Rectal smooth muscle tissue (tissue), 1 donor: ENCODE results near the gene MATK.

Experiments used
- H3K27ac ChIP-seq: one replicate; pipeline ENCODE4 v1.7.0; 2013; ENCODE audit warnings: low read depth, low read length, inconsistent platforms
- H3K27me3 ChIP-seq: one replicate; pipeline ENCODE4 v1.7.0; 2013; ENCODE audit warnings: low read length; ENCODE audit not compliant: control insufficient read depth, insufficient read depth
- H3K36me3 ChIP-seq: one replicate; pipeline ENCODE4 v1.7.0; 2013; ENCODE audit warnings: low read length; ENCODE audit not compliant: control insufficient read depth, insufficient read depth
- H3K4me1 ChIP-seq: one replicate; pipeline ENCODE4 v1.7.0; 2013; ENCODE audit warnings: low read length; ENCODE audit not compliant: control insufficient read depth, insufficient read depth
- H3K4me3 ChIP-seq: one replicate; pipeline ENCODE4 v1.7.0; 2013; ENCODE audit warnings: low read length
- H3K9ac ChIP-seq: one replicate; pipeline ENCODE4 v1.7.0; 2013; ENCODE audit warnings: low read length

MATK gene

GRCh38 chr19:3740431-3740830 is 45.8 kb downstream of the MATK start:
- H3K36me3 ChIP-seq = no peaks in the 10 kb centered on the region
- no peak overlapping the region for H3K4me3 ChIP-seq
- H3K9ac ChIP-seq = no peak overlapping the region
- H3K4me1 ChIP-seq = no peaks in the 10 kb centered on the region
- H3K27me3 ChIP-seq = no peaks in the 10 kb centered on the region
- H3K27ac ChIP-seq = no peak overlapping the region

- no peak overlapping the region for H3K4me3 ChIP-seq
- no peaks in the 10 kb centered on the region for H3K27me3 ChIP-seq
- no peaks in the 10 kb centered on the region for H3K36me3 ChIP-seq
- no peak overlapping the region for H3K27ac ChIP-seq
- H3K4me1 ChIP-seq = no peaks in the 10 kb centered on the region
- H3K9ac ChIP-seq = no peak overlapping the region
Observed at GRCh38 chr19:3738477-3739220, 47.5 kb downstream of the MATK start.

GRCh38 chr19:3737487-3738205 is 48.5 kb downstream of the MATK start:
- no peaks in the 10 kb centered on the region for H3K36me3 ChIP-seq
- H3K4me1 ChIP-seq = no peaks in the 10 kb centered on the region
- no peak overlapping the region for H3K4me3 ChIP-seq
- H3K9ac ChIP-seq = no peak overlapping the region
- no peak overlapping the region for H3K27ac ChIP-seq
- no peaks in the 10 kb centered on the region for H3K27me3 ChIP-seq

DNA sequence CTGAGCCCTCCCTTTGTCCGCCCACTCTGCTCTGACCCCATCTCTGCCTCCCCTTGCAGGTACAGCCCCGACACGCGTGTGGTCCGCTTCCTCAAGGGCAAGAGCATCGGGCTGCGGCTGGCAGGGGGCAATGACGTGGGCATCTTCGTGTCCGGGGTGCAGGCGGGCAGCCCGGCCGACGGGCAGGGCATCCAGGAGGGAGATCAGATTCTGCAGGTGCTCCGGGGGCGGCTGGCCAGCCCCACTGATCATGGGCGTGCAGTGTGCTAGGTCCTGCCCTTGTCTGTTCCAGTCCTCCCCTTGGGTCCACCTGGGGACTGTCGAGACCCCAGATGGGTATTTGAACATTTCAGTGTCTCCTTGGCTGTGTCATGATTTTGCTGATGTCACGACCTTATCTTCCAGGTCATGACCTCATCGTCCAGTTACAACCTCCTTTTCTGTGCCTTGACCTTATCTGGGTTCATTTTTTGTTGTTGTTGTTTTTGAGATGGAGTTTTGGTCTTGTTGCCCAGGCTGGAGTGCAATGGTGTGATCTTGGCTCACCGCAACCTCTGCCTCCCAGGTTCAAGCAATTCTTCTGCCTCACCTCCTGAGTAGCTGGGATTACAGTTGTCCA is 50.0 kb downstream of the MATK start:
- Histone ChIP-seq H3K27me3 (no peaks in the 10 kb centered on the region), H3K27ac (no peak overlapping the region), H3K4me3 (no peak overlapping the region), H3K9ac (no peak overlapping the region), H3K36me3 (no peaks in the 10 kb centered on the region), H3K4me1 (no peaks in the 10 kb centered on the region)

DNA sequence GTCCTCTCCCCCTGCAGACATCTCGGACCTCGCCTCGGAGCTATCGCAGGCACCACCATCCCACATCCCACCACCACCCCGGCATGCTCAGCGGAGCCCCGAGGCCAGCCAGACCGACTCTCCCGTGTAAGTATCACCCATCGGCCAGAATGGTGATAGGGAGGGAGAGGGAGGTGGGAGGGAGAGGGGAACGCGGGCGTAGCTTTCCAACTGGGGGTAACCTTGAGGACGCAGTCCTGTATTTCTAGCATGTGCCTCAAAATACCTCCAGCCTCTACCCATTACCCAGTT is 51.9 kb downstream of the MATK start:
- Histone ChIP-seq H3K4me3 (no peak overlapping the region), H3K4me1 (no peaks in the 10 kb centered on the region)

DNA sequence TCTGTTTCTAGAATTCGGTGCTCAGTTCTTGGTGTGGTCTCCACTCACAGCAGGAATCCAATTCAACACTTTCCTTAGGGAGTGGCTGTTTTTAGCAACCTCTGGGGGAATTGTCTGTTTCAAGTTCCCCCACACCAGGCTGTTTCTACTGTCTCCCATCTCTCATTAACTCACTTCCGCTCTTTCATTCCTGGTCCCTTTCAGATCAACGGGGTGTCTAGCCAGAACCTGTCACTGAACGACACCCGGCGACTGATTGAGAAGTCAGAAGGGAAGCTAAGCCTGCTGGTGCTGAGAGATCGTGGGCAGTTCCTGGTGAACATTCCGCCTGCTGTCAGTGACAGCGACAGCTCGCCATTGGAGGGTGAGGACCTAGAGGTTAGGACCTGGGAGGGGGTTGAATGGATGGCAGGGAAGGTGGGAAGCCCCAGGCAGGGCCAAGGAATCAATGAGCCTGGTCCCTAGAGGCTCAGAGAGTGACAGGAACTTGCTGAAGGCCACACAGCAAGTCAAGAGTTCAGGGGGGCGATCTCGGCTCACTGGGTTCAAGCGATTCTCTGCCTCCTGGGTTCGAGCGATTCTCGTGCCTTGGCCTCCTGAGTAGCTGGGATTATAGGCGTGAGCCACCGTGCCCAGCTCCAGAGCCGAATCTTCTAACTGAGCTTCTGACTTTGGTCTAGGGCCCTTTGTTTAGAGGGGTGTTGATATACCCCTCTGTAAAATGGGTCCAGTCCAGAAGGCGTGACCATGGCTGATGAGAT is 52.5 kb downstream of the MATK start:
- no peak overlapping the region for H3K9ac ChIP-seq
- no peak overlapping the region for H3K4me3 ChIP-seq
- H3K4me1 ChIP-seq = no peaks in the 10 kb centered on the region
- H3K36me3 ChIP-seq = no peaks in the 10 kb centered on the region
- no peak overlapping the region for H3K27ac ChIP-seq
- H3K27me3 ChIP-seq = no peaks in the 10 kb centered on the region

More for the DNA sequence above, 51.9 kb downstream of the MATK start:
- Histone ChIP-seq H3K27me3 (no peaks in the 10 kb centered on the region), H3K36me3 (no peaks in the 10 kb centered on the region), H3K9ac (no peak overlapping the region), H3K27ac (no peak overlapping the region)

DNA sequence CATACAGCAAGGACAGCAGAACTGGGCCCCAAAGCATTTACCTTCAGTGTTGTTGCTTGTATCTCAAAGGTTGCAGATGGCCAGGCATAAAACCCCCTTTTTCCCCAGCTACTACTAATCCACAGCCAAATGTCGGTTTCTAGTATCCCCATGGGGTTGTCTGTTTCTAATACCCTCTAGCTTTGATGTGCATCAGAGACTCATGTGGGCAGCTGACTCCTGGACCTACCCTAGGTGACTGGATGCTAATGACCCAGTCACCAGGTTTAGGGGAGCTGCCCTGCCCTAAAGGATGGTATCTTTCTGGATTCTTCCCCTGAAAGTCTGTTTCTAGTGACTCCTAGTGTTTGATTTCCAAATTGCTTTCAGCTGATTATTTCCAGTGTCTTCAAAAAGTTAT is 54.1 kb downstream of the MATK start:
- no peaks in the 10 kb centered on the region for H3K4me1 ChIP-seq
- no peak overlapping the region for H3K4me3 ChIP-seq
- H3K36me3 ChIP-seq = no peaks in the 10 kb centered on the region
- no peaks in the 10 kb centered on the region for H3K27me3 ChIP-seq
- no peak overlapping the region for H3K27ac ChIP-seq
- no peak overlapping the region for H3K9ac ChIP-seq

DNA sequence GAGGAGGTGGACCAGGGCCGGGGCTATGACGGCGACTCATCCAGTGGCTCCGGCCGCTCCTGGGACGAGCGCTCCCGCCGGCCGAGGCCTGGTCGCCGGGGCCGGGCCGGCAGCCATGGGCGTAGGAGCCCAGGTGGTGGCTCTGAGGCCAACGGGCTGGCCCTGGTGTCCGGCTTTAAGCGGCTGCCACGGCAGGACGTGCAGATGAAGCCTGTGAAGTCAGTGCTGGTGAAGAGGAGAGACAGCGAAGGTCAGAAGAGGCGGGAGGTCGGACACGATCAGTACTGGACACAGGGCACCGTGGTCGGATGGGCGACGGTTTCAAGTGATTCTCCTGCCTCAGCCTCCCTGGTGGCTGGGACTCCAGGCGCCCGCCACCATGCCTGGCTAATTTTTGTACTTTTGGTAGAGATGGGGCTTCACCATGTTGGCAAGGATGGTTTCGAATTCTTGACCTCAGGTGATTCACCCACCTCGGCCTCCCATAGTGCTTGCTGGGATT is 55.7 kb downstream of the MATK start:
- Histone ChIP-seq H3K4me3 (no peak overlapping the region), H3K27me3 (no peaks in the 10 kb centered on the region), H3K27ac (no peak overlapping the region), H3K4me1 (no peaks in the 10 kb centered on the region), H3K9ac (no peak overlapping the region), H3K36me3 (no peaks in the 10 kb centered on the region)
